Transverse colon (tissue), 4 donors: ENCODE results near the gene DRD1.
"Not testable (repeated sequence)": the region's sequence is repeated elsewhere in the genome, so short reads cannot be mapped to it uniquely, and the experiment has no call there.

ENCODE experiments used
- EP300 ChIP-seq: sonication (generic); formaldehyde crosslinking; IDR thresholded peaks from one replicate; pipeline ENCODE4 v1.6.1; 2017; ENCODE audit warnings: antibody characterized with exemption, low read depth
- POLR2AphosphoS5 ChIP-seq, 3 donors: sonication (generic); formaldehyde crosslinking; IDR thresholded peaks; one replicate each; pipeline ENCODE4 v1.6.1; 2016; ENCODE audit warnings: antibody characterized with exemption in 3 of 3
- TF ChIP-seq, protein P1 (sequence below), 5 experiments: fragments of 200-600 bp in 3 of 5; fragments of 450-650 bp in 2 of 5; sonication (generic) in 3 of 5; IDR thresholded peaks; 1 replicate in 2 of 5; 2 replicates in 3 of 5; pipeline ENCODE4 v1.5.1; 2016 to 2017; ENCODE audit warnings: antibody characterized with exemption in 5 of 5, inconsistent platforms in 3 of 5, mild to moderate bottlenecking in 2 of 5, moderate library complexity in 1 of 5

- not testable (repeated sequence) for TF ChIP-seq EP300; POLR2AphosphoS5 (IDR thresholded peaks at IDR 0.05)
- TF ChIP-seq, protein P1, sequence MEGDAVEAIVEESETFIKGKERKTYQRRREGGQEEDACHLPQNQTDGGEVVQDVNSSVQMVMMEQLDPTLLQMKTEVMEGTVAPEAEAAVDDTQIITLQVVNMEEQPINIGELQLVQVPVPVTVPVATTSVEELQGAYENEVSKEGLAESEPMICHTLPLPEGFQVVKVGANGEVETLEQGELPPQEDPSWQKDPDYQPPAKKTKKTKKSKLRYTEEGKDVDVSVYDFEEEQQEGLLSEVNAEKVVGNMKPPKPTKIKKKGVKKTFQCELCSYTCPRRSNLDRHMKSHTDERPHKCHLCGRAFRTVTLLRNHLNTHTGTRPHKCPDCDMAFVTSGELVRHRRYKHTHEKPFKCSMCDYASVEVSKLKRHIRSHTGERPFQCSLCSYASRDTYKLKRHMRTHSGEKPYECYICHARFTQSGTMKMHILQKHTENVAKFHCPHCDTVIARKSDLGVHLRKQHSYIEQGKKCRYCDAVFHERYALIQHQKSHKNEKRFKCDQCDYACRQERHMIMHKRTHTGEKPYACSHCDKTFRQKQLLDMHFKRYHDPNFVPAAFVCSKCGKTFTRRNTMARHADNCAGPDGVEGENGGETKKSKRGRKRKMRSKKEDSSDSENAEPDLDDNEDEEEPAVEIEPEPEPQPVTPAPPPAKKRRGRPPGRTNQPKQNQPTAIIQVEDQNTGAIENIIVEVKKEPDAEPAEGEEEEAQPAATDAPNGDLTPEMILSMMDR (IDR thresholded peaks at IDR 0.05): not testable (repeated sequence)
These were observed 48.6 kb downstream of the DRD1 start for GRCh38 chr5:175395430-175395829.
